ENCODE measurements around the gene TPM1. TPM values are rescaled to one million over a fixed set of nuclear protein-coding genes. Genes with fewer than 3 reads are reported as not detected.

The TPM1 gene
- total and polyA plus RNA-seq, 3 donors from 2014 or later: 126 to 135 (median 126) TPM

DNA sequence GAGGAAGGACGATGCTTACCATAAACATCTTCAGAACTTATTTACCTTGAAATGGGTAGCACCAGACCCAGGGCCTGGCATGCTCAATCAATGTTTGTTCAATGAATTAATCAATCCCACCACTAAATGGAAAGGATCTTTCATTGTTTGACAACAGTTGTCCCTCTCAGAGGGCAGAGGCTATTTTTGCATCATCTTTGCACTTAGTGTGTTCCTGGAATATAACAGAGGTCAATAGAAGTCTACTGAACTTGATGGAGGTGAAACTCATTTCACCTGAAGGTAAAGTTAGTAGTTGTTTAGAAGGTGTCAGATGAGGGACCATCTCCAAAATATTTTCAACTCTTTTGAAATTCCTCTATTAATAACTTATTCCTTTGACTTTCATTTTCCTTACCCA, 42.3 kb downstream of the TPM1 start:
- Histone ChIP-seq H3K4me1 (no peaks in the 10 kb centered on the region), H3K9me3 (no peaks in the 10 kb centered on the region), H3K36me3 (ENCODE audit: low read depth, missing control alignments) (no peaks in the 10 kb centered on the region), H3K4me3 (no peak overlapping the region), H3K27ac (no peak overlapping the region), H3K27me3 (no peaks in the 10 kb centered on the region)
- intact Hi-C loops (cut with DNase I; ENCODE audit: low total_unique reads): no loop called here
- DNase-seq: no peak
- no peak for TF ChIP-seq POLR2A (IDR thresholded peaks at IDR 0.05)
- TF ChIP-seq, protein P1, sequence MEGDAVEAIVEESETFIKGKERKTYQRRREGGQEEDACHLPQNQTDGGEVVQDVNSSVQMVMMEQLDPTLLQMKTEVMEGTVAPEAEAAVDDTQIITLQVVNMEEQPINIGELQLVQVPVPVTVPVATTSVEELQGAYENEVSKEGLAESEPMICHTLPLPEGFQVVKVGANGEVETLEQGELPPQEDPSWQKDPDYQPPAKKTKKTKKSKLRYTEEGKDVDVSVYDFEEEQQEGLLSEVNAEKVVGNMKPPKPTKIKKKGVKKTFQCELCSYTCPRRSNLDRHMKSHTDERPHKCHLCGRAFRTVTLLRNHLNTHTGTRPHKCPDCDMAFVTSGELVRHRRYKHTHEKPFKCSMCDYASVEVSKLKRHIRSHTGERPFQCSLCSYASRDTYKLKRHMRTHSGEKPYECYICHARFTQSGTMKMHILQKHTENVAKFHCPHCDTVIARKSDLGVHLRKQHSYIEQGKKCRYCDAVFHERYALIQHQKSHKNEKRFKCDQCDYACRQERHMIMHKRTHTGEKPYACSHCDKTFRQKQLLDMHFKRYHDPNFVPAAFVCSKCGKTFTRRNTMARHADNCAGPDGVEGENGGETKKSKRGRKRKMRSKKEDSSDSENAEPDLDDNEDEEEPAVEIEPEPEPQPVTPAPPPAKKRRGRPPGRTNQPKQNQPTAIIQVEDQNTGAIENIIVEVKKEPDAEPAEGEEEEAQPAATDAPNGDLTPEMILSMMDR (IDR thresholded peaks at IDR 0.05): no peak
- 94 to 95% methylated on average over 1 of the region's 1 CpG for WGBS, 2 donors

DNA sequence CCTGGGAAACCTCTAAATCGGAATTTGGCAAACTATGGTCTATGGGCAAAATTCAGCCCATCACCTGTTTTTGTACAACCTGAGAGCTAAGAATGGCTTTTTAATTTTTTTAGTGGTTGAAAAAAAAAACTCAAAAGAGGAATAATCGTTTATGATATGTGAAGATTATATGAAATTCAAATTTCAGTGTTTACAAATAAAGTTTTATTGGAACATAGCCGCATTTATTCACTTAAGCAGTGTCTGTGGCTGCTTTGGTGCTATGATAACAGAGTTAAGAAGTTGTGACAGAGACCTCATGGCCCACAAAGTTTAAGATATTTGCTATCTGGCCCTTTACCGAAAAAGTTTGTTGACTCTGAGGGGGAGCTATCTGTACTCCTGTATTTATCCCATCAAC, 42.7 kb downstream of the TPM1 start:
- no peaks in the 10 kb centered on the region for H3K36me3 ChIP-seq (ENCODE audit: low read depth, missing control alignments)
- no peak for DNase-seq
- H3K4me1 ChIP-seq: no peaks in the 10 kb centered on the region
- no peak for TF ChIP-seq POLR2A (IDR thresholded peaks at IDR 0.05)
- no peak overlapping the region for H3K27ac ChIP-seq
- no peaks in the 10 kb centered on the region for H3K27me3 ChIP-seq
- 91 to 93% methylated on average over 4 of the region's 4 CpGs for WGBS, 2 donors
- no peak overlapping the region for H3K4me3 ChIP-seq
- no peaks in the 10 kb centered on the region for H3K9me3 ChIP-seq
- intact Hi-C loops (cut with DNase I; ENCODE audit: low total_unique reads): no loop called here

DNA sequence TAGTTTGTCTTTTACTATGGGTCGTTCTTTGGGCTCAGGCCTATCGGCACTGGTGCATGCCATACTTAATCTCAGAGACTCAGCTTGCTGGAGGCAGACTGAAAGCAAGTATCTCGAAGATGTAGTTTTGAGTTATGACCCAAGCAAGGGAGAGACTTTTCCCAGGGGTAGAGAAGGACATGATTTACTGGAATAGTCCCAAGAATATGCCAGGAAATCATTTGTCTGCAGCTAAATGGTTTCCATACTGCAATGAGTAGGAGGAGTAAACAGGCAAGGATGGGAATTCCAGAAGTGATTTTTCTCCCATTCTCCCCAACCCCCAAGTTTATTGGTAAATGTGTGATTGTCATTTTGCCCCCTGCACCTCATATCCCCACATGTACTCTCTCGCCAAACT, 43.7 kb downstream of the TPM1 start:
- Histone ChIP-seq H3K4me1 (no peaks in the 10 kb centered on the region), H3K36me3 (ENCODE audit: low read depth, missing control alignments) (no peaks in the 10 kb centered on the region), H3K27me3 (no peaks in the 10 kb centered on the region), H3K4me3 (no peak overlapping the region), H3K9me3 (no peaks in the 10 kb centered on the region), H3K27ac (no peak overlapping the region)
- no peak for TF ChIP-seq POLR2A (IDR thresholded peaks at IDR 0.05)
- TF ChIP-seq, protein P1 (IDR thresholded peaks at IDR 0.05): no peak
- 69 to 83% methylated on average over 4 of the region's 4 CpGs for WGBS, 2 donors
- no peak for DNase-seq
- intact Hi-C loops (cut with DNase I; ENCODE audit: low total_unique reads): no loop called here

DNA sequence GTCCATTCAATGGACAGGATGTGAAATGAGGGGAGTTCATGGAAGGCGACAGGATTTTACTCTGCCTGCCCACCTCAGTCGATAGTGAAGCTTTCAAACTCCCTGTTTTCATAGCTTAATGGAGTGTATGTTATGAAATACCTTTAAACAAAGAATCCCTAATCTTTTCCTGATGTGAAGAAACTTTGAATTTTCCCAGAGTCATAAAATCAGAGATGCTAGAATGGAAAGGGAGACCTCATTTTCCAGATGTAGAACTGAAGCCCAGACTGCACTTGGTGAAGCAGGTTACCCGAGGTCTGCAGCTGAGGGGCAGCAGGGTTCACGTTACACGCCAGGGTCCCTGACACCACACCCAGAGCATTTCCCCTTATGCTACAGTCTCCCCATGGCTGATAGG, 44.4 kb downstream of the TPM1 start:
- Histone ChIP-seq H3K4me3 (no peak overlapping the region), H3K36me3 (ENCODE audit: low read depth, missing control alignments) (no peaks in the 10 kb centered on the region), H3K27me3 (no peaks in the 10 kb centered on the region), H3K9me3 (no peaks in the 10 kb centered on the region), H3K27ac (no peak overlapping the region), H3K4me1 (no peaks in the 10 kb centered on the region)
- 70 to 77% methylated on average over 5 of the region's 5 CpGs for WGBS, 2 donors
- DNase-seq: no peak
- TF ChIP-seq, protein P1 (IDR thresholded peaks at IDR 0.05): no peak
- no peak for TF ChIP-seq POLR2A (IDR thresholded peaks at IDR 0.05)
- intact Hi-C loops (cut with DNase I; ENCODE audit: low total_unique reads): no loop called here

DNA sequence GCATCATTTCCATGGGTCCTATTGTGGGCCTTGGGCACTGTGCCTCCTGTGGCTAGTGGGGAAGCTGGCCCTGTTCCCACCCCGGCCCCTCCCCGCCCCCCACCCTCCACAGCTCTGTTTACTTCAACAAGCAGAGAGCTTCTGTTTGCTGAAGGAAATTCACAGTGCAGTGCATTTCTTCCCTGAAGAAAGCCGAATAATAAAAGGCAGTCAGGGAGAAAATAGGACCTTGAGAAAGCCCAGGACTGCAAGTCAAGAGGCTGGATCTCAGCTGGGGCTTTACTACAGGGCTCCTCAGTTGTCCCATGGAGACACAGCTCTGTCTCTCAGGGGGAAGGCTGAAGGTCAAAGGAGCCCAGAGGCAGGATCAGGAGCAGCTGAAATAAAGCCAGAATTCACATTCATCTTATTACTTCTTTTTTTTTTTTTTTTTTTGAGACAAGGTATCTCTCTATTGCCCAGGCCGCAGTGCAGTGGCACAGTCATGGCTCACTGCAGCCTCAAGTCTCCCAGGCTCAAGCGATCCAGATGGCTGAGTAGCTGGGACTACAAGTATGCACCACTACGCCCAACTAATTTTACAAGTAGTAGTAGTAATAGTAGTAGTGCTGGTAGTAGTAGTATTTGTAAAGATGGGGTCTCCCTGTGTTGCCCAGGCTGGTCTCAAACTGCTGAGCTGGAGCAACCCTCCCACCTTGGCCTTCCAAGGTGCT, 46.1 kb downstream of the TPM1 start:
- no peaks in the 10 kb centered on the region for H3K4me1 ChIP-seq
- no peak overlapping the region for H3K27ac ChIP-seq
- H3K9me3 ChIP-seq: no peaks in the 10 kb centered on the region
- no peak overlapping the region for H3K4me3 ChIP-seq
- no peaks in the 10 kb centered on the region for H3K27me3 ChIP-seq
- TF ChIP-seq POLR2A (IDR thresholded peaks at IDR 0.05): no peak
- TF ChIP-seq, protein P1 (IDR thresholded peaks at IDR 0.05): no peak
- intact Hi-C loops (cut with DNase I; ENCODE audit: low total_unique reads): no loop called here
- no peak for DNase-seq
- WGBS, 2 donors: 78 to 88% methylated on average over 6 of the region's 6 CpGs
- H3K36me3 ChIP-seq (ENCODE audit: low read depth, missing control alignments): no peaks in the 10 kb centered on the region
